Measurements from ENCODE around the gene NEK2.
A peak's percentile ranks its signal among the peaks of the same experiment; 100 is the strongest.
"Not testable (repeated sequence)": the region's sequence is repeated elsewhere in the genome, so short reads cannot be mapped to it uniquely, and the experiment has no call there.

Gene NEK2

GRCh38 chr1:211675230-211676105, at the start of gene NEK2:
Gene NEK2 (minus strand): TSS chr1:211675621. CDS start chr1:211675479, 142 bp downstream.
- peak; percentile 52 for DNase-seq (ENCODE audit: low read depth)

GRCh38 chr1:211724687-211725196, 49.3 kb upstream of the NEK2 start:
- no peak for DNase-seq (ENCODE audit: low read depth)

DNA sequence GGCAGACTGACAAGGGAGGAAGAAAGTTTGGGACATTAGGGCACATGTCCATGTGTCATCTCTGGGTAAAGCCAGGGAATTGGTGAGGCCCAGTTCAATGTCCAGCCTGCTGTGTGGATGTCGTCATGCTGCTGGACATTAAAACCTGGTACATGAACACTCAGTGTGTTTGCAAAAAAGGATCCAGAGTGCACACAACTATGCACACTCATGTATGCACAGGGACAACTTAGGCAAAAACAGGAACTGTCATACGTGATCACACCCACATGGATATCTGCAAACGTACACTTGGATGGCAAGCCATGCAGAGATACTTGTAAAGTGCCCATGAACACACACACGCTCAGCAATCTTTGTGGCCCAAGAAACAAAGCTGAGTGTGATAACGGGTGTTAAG, 47.9 kb upstream of the NEK2 start:
- no peak for DNase-seq (ENCODE audit: low read depth)

GRCh38 chr1:211722277-211723175, 47.1 kb upstream of the NEK2 start:
- no peak for DNase-seq (ENCODE audit: low read depth)

- DNase-seq (ENCODE audit: low read depth): not testable (repeated sequence)
Measured at GRCh38 chr1:211716555-211716954, 41.1 kb upstream of the NEK2 start.

DNA sequence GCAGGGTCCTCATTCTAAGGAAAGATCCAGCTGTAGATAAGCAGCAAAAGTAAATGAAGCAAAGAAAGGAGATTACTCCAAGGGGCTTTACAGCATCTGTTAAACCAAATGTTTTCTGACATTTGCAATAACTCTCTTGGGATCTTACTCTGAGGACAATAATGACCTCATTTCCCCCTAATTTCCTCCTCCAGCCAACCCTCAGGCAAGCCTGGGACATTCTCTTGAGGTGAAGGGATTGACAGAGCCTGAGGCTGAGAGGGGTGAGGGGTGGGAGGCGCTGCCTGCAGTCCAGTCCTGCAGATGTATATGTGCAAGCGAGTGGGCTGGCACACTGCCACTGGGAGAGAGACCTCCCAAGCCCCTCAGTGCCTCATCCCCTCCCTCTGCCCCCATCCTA, 40.5 kb upstream of the NEK2 start:
- DNase-seq (ENCODE audit: low read depth): no peak

DNA sequence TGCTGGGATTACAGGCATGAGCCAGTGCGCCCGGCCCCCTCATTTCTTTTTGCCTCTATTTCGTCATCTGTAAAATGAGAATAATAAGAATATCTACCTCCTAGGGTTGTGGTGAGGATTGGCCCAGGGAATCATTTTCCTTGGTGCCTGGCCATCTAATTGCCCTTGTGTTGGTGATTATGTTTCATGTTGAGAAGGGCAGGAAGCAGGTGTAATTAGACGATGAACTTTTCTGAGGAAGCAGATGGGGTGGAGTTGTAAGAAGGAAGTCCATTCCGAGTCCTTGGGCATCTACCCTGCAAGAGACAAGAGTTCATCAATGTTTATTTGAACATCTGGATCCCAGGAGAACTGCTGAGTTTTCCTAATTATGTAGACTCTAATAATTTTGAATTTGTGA, 38.7 kb upstream of the NEK2 start:
- no peak for DNase-seq (ENCODE audit: low read depth)

GRCh38 chr1:211713231-211713630, 37.8 kb upstream of the NEK2 start:
- no peak for DNase-seq (ENCODE audit: low read depth)

DNA sequence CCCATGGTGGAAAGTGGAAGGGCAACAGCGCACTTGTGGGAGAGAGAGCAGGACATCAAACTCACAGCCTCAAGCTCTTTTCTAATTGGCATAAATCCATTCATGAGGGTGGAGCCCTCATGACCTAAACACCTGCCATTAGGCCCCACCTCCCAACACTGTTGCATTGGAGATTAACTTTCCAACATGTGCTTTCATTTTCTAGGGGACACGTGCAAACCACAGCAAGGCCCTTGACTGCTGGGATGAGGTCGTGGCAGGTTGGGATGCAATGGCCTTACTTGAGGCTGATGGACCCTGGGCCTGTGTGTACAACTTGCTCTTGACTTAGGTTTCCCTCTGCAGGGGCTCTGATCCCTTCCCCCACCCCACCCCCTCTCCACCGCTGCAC, 35.9 kb upstream of the NEK2 start:
- no peak for DNase-seq (ENCODE audit: low read depth)

GRCh38 chr1:211710566-211711314, 35.3 kb upstream of the NEK2 start:
- DNase-seq (ENCODE audit: low read depth): no peak

- no peak for DNase-seq (ENCODE audit: low read depth)
Measured at GRCh38 chr1:211708926-211709325, 33.5 kb upstream of the NEK2 start.

- no peak for DNase-seq (ENCODE audit: low read depth)
Measured at GRCh38 chr1:211708006-211708405, 32.6 kb upstream of the NEK2 start.

DNA sequence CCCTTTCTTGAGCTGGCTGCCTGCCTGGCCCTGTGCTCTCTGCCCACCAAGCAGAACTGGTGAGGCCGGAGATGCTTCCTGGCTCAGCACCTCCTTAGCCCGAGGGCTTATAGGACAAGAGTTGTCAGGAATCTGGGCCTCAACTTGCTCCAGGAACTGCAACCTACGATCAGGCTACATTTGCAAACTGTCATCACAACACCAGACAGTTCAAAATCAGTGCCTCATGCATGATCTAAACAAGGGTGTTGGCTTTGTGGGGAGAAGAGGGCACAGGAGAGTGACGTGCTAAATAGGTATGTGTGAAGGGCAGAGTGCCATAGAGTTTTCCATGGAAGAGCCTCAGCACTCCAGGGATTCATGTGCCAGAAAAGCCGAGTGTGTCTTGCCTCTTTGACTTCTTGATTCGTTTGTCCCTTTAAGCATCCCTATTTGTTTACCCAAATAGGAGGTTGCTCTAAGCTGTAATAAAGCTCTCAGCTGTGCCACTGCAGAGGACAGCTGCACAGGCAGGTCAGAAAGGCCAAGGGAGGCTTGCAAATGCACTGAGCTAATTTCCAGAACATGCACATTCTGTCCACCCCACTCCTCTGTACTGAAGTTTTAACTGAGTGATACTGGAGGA, 30.2 kb upstream of the NEK2 start:
- DNase-seq (ENCODE audit: low read depth): no peak

DNA sequence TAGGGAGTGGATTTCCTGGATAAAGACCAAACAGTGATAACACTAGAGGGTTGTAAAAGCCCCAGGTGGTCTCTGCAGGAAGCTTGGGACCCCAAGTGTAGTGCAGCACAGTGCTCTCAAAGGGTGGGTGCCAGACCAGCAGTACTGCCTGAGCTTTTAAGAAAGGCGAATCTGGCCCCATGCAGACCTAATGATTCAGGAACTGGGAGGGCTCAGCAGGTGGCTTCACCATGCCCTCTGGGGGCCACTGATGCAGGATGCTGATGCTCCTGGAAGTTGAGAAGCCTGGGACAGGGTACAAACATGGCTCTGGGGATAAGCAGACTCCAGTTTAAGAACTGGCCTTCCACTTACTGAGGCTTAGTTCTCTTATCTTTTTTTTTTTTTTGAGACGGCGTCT, 29.1 kb upstream of the NEK2 start:
- DNase-seq (ENCODE audit: low read depth): no peak

- DNase-seq (ENCODE audit: low read depth): no peak
Measured at GRCh38 chr1:211703812-211704537, 28.6 kb upstream of the NEK2 start.

GRCh38 chr1:211701733-211702132, 26.3 kb upstream of the NEK2 start:
- no peak for DNase-seq (ENCODE audit: low read depth)

DNA sequence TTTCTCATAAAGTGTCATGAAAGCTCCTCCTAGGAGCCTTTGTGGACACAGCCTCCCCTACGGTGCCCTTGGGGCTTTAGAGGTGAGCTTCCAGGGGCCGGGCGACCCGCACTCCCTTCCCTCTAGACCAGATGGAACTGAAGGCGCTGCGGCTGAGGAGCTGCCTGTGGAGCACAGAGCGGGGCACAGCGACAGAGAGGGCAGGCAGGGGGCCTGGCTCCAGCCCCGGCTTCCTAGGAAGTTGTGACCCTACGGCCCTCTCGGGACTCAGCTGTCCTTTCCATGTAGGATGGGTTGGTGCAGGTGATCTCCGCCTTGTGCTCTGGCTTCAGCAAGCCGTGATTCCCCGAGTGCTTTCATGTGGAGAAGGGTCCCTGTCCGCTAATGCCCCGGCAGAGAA, 23.6 kb upstream of the NEK2 start:
- DNase-seq (ENCODE audit: low read depth): no peak

GRCh38 chr1:211698161-211699026, 23.0 kb upstream of the NEK2 start:
- DNase-seq (ENCODE audit: low read depth): peak; percentile 59

GRCh38 chr1:211697356-211697755, 21.9 kb upstream of the NEK2 start:
- no peak for DNase-seq (ENCODE audit: low read depth)
